ENCODE results near the gene ABHD3. TPM values are rescaled to one million over a fixed set of nuclear protein-coding genes. Genes with fewer than 3 reads are reported as not detected.

ABHD3 gene
- total RNA-seq, 1 donor from 2014 or later, result 12.7 TPM

GRCh38 chr18:21605213-21605612 lies 99.4 kb downstream of the ABHD3 start:
- no peak overlapping the region for H3K27ac Mint-ChIP-seq (ENCODE audit: unreplicated experiment)
- no peaks in the 10 kb centered on the region for H3K4me1 Mint-ChIP-seq (ENCODE audit: low read depth, unreplicated experiment)
- no peak for DNase-seq
- peaks cover 4% of the 10 kb centered on the region for H3K9me3 Mint-ChIP-seq (ENCODE audit: unreplicated experiment)
- no peaks in the 10 kb centered on the region for H3K36me3 Mint-ChIP-seq (ENCODE audit: unreplicated experiment)
- H3K27me3 Mint-ChIP-seq (ENCODE audit: unreplicated experiment), result no peaks in the 10 kb centered on the region
- H3K4me3 Mint-ChIP-seq (ENCODE audit: unreplicated experiment), result no peak overlapping the region
- no peak for TF ChIP-seq CTCF (IDR thresholded peaks at IDR 0.05; ENCODE audit: partially characterized antibody, unreplicated experiment)

- Mint-ChIP-seq H3K9me3 (ENCODE audit: unreplicated experiment) (peaks cover 5% of the 10 kb centered on the region), H3K27ac (ENCODE audit: unreplicated experiment) (no peak overlapping the region), H3K4me1 (ENCODE audit: low read depth, unreplicated experiment) (no peaks in the 10 kb centered on the region), H3K36me3 (ENCODE audit: unreplicated experiment) (no peaks in the 10 kb centered on the region), H3K4me3 (ENCODE audit: unreplicated experiment) (no peak overlapping the region), H3K27me3 (ENCODE audit: unreplicated experiment) (peaks cover 3% of the 10 kb centered on the region)
- no peak for DNase-seq
- no peak for TF ChIP-seq CTCF (IDR thresholded peaks at IDR 0.05; ENCODE audit: partially characterized antibody, unreplicated experiment)
Measured at GRCh38 chr18:21604671-21605070, 99.9 kb downstream of the ABHD3 start.

GRCh38 chr18:21602299-21602587 lies 102.3 kb downstream of the ABHD3 start:
- peaks cover 9% of the 10 kb centered on the region for H3K9me3 Mint-ChIP-seq (ENCODE audit: unreplicated experiment)
- peaks cover 6% of the 10 kb centered on the region for H3K4me1 Mint-ChIP-seq (ENCODE audit: low read depth, unreplicated experiment)
- H3K27ac Mint-ChIP-seq (ENCODE audit: unreplicated experiment), result no peak overlapping the region
- H3K27me3 Mint-ChIP-seq (ENCODE audit: unreplicated experiment), result peaks cover 3% of the 10 kb centered on the region
- TF ChIP-seq CTCF (IDR thresholded peaks at IDR 0.05; ENCODE audit: partially characterized antibody, unreplicated experiment), result no peak
- no peak overlapping the region for H3K4me3 Mint-ChIP-seq (ENCODE audit: unreplicated experiment)
- no peak for DNase-seq
- H3K36me3 Mint-ChIP-seq (ENCODE audit: unreplicated experiment), result no peaks in the 10 kb centered on the region

Small RNA genes within 50 kb of the gene (microRNA-seq; reads per million reads assigned to microRNA genes)
- not detected for gene MIR320C1 (ENCODE audit: unreplicated experiment)

Other genes starting within 250 kb of the ABHD3 start
- gene ESCO1, start 104.1 kb downstream of the ABHD3 start, total RNA-seq (ENCODE audit: unreplicated experiment), result 14.3 TPM
- gene SNRPD1, start 92.5 kb downstream of the ABHD3 start, total RNA-seq (ENCODE audit: unreplicated experiment), result 56.5 TPM
- 228 TPM for gene MIB1, start 36.0 kb upstream of the ABHD3 start, total RNA-seq (ENCODE audit: unreplicated experiment)